Measurements from ENCODE around the gene ASTL. TPM values are rescaled to one million over a fixed set of nuclear protein-coding genes. Genes with fewer than 3 reads are reported as not detected.
A peak's percentile ranks its signal among the peaks of the same experiment; 100 is the strongest.

ASTL gene
- total and polyA plus RNA-seq, 2 of the 13 experiments (the other 11 are each of a cell fraction or from before 2014, with no cell fraction given): not detected

DNA sequence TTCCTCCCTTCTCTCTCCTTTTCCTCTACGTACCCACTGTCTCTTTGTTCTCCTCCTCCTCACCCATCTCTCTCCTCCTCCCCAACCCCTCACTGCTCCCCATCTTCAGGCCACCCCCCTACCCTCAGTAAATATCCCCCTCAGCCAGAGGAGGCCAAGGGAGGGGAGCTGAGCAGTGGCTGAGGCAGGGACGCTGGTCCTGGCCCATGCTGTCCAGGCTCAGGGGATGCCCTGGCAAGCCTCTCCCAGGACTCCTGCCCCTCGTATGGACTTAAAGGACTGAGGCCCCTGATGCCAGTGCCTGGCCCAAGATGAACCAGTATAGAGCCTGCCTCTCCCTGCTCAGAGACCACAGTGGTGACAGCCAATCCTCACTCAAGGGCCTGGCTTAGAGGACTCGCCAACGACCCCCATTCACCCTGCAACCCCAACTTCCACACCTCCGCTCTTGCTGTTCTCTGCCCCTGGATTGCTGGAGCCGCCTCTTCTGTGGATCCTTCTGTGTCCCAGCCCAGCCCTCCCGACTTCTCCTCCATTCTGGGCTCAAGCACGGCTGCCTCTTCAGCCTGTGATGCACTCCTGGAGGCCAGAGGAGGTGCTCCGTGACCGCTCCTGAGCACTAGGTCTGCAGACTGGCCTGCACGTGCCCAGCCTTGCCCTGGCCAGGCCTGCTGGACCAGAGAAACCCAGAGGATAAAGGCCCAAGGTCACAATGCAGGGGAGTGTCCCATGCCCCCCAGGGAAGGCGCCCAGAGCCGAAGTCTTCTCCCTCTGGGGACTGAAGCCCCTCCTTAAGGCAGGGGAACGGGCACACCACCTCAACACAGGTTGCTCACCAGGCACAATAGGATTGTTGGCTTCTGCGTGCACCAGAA is 16.4 kb upstream of the ASTL start (continued):
- TF ChIP-seq, protein P1, sequence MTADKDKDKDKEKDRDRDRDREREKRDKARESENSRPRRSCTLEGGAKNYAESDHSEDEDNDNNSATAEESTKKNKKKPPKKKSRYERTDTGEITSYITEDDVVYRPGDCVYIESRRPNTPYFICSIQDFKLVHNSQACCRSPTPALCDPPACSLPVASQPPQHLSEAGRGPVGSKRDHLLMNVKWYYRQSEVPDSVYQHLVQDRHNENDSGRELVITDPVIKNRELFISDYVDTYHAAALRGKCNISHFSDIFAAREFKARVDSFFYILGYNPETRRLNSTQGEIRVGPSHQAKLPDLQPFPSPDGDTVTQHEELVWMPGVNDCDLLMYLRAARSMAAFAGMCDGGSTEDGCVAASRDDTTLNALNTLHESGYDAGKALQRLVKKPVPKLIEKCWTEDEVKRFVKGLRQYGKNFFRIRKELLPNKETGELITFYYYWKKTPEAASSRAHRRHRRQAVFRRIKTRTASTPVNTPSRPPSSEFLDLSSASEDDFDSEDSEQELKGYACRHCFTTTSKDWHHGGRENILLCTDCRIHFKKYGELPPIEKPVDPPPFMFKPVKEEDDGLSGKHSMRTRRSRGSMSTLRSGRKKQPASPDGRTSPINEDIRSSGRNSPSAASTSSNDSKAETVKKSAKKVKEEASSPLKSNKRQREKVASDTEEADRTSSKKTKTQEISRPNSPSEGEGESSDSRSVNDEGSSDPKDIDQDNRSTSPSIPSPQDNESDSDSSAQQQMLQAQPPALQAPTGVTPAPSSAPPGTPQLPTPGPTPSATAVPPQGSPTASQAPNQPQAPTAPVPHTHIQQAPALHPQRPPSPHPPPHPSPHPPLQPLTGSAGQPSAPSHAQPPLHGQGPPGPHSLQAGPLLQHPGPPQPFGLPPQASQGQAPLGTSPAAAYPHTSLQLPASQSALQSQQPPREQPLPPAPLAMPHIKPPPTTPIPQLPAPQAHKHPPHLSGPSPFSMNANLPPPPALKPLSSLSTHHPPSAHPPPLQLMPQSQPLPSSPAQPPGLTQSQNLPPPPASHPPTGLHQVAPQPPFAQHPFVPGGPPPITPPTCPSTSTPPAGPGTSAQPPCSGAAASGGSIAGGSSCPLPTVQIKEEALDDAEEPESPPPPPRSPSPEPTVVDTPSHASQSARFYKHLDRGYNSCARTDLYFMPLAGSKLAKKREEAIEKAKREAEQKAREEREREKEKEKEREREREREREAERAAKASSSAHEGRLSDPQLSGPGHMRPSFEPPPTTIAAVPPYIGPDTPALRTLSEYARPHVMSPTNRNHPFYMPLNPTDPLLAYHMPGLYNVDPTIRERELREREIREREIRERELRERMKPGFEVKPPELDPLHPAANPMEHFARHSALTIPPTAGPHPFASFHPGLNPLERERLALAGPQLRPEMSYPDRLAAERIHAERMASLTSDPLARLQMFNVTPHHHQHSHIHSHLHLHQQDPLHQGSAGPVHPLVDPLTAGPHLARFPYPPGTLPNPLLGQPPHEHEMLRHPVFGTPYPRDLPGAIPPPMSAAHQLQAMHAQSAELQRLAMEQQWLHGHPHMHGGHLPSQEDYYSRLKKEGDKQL (CRISPR knock-in tag; IDR thresholded peaks at IDR 0.05; ENCODE audit: low read depth): no peak
- TF ChIP-seq ZNF549 (CRISPR knock-in tag; IDR thresholded peaks at IDR 0.05) (no peak), MXI1 (IDR thresholded peaks at IDR 0.05; ENCODE audit: borderline replicate concordance, low read depth, low read length) (no peak), MYC (CRISPR knock-in tag; IDR thresholded peaks at IDR 0.05; ENCODE audit: borderline replicate concordance) (0 out of 2 replicates have a peak, but pooled peaks have one; percentile 15), ZNF891 (CRISPR knock-in tag; IDR thresholded peaks at IDR 0.05) (no peak), BHLHE40 (IDR thresholded peaks at IDR 0.05; ENCODE audit: low read length) (peak; percentile 59)
- TF ChIP-seq, protein P2, sequence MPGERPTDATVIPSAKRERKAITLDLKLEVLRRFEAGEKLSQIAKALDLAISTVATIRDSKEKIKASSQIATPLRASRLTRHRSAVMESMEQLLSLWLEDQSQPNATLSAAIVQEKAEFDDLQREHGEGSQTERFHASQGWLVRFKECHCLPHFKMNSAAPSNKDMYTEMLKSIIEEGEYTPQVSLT (CRISPR knock-in tag; IDR thresholded peaks at IDR 0.05; ENCODE audit: borderline replicate concordance, low read depth): no peak
- TF ChIP-seq, protein P3, sequence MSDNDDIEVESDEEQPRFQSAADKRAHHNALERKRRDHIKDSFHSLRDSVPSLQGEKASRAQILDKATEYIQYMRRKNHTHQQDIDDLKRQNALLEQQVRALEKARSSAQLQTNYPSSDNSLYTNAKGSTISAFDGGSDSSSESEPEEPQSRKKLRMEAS (IDR thresholded peaks at IDR 0.05): no peak
- TF ChIP-seq, protein P4, sequence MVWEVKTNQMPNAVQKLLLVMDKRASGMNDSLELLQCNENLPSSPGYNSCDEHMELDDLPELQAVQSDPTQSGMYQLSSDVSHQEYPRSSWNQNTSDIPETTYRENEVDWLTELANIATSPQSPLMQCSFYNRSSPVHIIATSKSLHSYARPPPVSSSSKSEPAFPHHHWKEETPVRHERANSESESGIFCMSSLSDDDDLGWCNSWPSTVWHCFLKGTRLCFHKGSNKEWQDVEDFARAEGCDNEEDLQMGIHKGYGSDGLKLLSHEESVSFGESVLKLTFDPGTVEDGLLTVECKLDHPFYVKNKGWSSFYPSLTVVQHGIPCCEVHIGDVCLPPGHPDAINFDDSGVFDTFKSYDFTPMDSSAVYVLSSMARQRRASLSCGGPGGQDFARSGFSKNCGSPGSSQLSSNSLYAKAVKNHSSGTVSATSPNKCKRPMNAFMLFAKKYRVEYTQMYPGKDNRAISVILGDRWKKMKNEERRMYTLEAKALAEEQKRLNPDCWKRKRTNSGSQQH (CRISPR knock-in tag; IDR thresholded peaks at IDR 0.05; ENCODE audit: low read depth): no peak
- TF ChIP-seq, protein P5, sequence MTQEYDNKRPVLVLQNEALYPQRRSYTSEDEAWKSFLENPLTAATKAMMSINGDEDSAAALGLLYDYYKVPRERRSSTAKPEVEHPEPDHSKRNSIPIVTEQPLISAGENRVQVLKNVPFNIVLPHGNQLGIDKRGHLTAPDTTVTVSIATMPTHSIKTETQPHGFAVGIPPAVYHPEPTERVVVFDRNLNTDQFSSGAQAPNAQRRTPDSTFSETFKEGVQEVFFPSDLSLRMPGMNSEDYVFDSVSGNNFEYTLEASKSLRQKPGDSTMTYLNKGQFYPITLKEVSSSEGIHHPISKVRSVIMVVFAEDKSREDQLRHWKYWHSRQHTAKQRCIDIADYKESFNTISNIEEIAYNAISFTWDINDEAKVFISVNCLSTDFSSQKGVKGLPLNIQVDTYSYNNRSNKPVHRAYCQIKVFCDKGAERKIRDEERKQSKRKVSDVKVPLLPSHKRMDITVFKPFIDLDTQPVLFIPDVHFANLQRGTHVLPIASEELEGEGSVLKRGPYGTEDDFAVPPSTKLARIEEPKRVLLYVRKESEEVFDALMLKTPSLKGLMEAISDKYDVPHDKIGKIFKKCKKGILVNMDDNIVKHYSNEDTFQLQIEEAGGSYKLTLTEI (CRISPR knock-in tag; conservative IDR thresholded peaks at IDR 0.05): no peak
